GM19455 (cell line): ENCODE data around the gene ESRRG.

Experiments used
- ATAC-seq: cut with Tn5 transposase; IDR thresholded peaks from one replicate; pipeline ENCODE4 v1.9.1; 2021; ENCODE audit not compliant: unreplicated experiment

The ESRRG gene

GRCh38 chr1:216457356-216457755 lies 265.9 kb downstream of the ESRRG start:
- ATAC-seq = no peak

- no peak for ATAC-seq
Measured at GRCh38 chr1:216456682-216457081, 266.5 kb downstream of the ESRRG start.

GRCh38 chr1:216453777-216454176 lies 269.5 kb downstream of the ESRRG start:
- no peak for ATAC-seq
